GM12891 (cell line): Measurements from ENCODE around the gene EMX1.

Source experiments
- POLR2A ChIP-seq: IDR thresholded peaks from 2 replicates; pipeline ENCODE4 v1.6.1; 2011; ENCODE audit warnings: low read depth, low read length, control low read depth
- POLR2AphosphoS5 ChIP-seq: IDR thresholded peaks from 2 replicates; pipeline ENCODE4 v1.6.1; 2011; ENCODE audit warnings: low read depth, low read length, control low read depth
- TAF1 ChIP-seq: IDR thresholded peaks from 2 replicates; pipeline ENCODE4 v1.6.1; 2011; ENCODE audit warnings: low read depth, low read length, control low read depth

- TF ChIP-seq POLR2A (no peak), TAF1 (no peak), POLR2AphosphoS5 (no peak)
Observed at GRCh38 chr2:72915320-72915906, 1.9 kb upstream of the EMX1 start.
